Stimulated activated CD4-positive, alpha-beta T cell treated with anti-CD3 and anti-CD28 coated beads, Interleukin-1b, Interleukin-23, amount 100 ng/mL, for 24 hours (primary cell): Measurements from ENCODE around the gene ZGPAT.
A peak's percentile ranks its signal among the peaks of the same experiment; 100 is the strongest.

Experiments
- DNase-seq, 4 experiments: peaks; one replicate each; pipeline ENCODE4 v3.0.0-alpha.2; 2020; ENCODE audit warnings: low read depth in 4 of 4, low spot score in 1 of 4

The ZGPAT gene

GRCh38 chr20:63744158-63744557, 36.3 kb downstream of the ZGPAT start:
- DNase-seq: no peak

GRCh38 chr20:63744574-63745423, 37.0 kb downstream of the ZGPAT start:
- no peak for DNase-seq

DNA sequence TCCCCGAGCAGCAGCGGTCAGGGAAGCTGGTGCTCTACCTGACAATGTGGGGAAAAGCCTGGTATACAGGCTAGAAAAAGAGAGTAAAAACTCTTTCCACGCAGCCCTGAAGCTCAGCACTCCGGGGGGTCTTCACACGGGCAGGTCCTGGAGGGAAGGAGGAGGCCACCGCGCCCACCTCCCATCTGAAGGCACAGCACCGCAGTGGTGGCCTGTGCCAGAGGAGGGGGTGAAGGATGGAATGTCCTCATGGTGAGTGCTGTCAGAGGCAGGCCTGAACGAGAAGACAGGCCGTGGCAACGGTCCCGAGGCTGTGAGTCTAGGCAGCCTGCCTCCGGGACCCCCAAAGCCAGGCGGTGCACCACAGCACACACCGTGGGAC, 37.6 kb downstream of the ZGPAT start:
- no peak for DNase-seq

DNA sequence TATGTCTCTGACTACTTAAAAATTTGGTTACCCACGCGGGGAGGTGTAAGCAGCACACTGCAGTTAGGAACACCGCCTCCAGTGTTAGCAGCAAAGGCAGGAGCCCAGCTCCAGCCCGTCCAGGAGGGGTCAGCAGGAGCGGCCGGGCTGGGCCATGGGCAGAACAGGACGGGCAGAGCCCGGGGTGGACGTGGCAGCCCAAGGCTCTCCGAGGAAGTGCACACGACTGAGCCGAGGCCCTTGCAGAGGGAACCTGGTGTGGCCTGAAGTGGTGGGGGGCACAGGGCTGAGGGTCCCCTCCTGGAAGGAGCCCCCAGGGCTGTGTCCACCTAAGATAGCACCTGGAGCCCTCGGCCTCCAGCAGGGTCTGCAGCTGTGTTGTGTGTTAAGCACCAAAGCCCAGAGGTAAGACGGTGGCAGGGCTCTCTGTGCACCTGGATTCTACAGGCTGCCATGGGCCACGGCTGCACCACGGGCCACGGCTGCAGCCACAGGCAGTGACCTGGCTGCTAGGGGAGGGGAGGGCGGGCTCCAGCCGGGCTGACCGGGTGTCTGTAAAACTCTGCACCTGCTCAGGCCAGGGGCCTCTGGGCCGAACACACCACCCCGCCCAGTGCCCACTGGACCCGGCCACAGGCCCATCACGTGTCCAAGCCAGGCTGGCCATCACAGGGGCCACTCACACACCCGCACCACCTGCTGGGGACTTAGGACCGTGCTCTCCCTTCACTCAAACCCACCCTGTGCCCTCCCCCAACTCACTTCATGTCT, 38.3 kb downstream of the ZGPAT start:
- DNase-seq: no peak

DNA sequence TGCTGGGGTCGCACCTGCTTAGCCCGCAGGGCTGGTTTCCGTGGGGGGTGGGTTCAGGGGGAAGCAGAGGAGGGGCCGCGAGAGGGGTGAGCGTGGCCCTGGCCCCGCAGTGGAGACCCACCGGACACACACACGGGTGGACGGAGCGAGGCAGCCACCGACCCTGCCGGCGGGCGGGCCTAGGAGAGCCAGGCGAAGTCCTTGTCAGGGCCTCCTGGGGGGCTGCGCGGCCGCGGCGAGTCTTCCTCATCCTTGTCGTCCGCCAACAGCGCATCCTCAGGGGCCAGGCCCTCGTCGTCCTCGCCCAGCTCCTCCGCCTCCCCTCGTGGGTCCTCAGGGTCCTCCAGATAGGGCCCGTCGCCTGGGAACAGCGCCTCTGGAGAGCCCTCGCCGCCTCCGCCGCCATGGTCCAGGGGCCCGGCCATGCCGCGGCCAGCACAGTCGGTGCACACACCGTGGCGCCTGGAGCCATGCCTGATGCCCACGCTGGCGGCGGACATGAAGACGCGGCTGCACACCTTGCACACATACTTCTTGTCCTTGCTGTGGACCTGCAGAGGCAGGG, 39.0 kb downstream of the ZGPAT start:
- DNase-seq: no peak

- no peak for DNase-seq
Observed at GRCh38 chr20:63747622-63748069, 39.8 kb downstream of the ZGPAT start.

DNA sequence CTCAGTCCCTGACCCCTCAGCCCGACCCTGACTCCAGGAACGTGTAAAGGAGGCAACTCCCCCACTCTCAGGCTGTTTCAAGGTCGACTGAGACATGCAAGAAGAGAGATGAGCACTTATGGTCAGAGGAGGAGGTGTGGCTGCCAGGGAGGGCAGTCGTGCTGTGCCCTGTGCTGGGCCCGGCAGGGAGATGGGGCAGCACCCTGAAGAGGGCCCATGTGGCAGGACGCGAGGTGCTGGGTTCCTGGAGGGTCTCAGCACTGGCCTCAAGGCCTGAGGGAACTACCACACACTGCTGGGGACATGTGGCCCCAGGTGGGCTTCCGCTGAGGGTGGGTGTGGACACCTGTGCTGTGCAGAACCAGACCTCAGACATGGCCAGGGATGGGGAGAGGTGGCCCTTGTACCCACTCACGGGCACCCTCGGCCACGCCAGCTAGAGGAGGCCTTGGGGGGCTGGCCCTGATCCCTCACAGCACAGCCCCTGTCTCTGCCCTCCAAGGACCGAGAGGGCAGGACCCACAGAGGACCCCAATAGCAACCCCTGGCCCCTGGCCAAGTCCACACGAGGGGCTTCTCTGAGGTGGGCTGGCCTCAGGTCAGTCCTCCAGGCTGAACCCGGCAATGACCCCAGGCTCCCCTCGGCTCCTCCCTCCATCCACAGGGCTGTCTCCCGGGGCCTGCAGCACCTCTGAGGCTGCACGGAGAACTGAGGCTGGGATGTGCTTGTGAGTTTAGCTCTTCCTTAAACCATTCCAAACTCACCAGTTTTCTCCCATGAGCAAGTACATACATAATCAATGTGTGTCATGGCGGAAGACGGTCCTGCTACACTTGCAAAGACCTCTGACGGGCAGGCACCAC, 40.5 kb downstream of the ZGPAT start:
- no peak for DNase-seq

- DNase-seq: no peak
Observed at GRCh38 chr20:63748934-63749270, 41.1 kb downstream of the ZGPAT start.

GRCh38 chr20:63749597-63750508, 42.0 kb downstream of the ZGPAT start:
- no peak for DNase-seq

- peak in 1 of 4 experiments; percentile 31 for DNase-seq
Observed at GRCh38 chr20:63750807-63751470, 43.1 kb downstream of the ZGPAT start.

GRCh38 chr20:63751471-63752271, 43.8 kb downstream of the ZGPAT start:
- no peak for DNase-seq

DNA sequence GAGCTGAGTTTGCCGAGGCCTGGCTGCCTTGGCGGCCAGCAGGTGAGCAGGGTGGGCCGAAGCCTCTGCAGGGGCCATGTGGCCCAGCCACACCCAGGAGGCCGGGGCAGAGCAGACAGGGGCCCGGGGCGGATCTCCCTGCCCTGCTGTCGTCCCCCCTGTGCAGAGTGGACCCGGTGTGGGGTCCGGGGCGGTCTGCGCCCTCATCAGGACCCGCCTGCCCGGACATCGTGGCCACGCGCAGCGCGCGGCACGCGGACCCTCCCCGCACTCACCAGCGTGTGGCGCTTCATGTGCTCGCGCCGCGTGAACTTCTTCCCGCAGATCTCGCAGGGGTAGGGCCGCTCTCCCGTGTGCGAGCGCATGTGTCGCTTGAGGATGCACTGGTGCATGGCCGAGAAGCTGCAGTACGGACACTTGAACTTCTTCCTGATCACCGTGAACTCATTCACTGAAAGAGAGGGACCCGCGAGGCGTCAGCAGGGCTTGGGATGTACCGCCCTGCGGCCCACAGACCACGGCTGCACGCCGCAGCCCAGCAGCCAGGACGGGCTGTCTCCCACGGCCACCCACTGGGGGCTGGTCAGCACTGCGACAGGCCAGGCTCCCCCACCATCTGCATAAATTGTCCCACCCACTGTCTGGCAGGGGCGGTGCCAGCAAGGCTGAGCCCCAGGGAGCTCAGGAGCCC, 44.7 kb downstream of the ZGPAT start:
- no peak for DNase-seq

GRCh38 chr20:63753381-63753780, 45.5 kb downstream of the ZGPAT start:
- no peak for DNase-seq

DNA sequence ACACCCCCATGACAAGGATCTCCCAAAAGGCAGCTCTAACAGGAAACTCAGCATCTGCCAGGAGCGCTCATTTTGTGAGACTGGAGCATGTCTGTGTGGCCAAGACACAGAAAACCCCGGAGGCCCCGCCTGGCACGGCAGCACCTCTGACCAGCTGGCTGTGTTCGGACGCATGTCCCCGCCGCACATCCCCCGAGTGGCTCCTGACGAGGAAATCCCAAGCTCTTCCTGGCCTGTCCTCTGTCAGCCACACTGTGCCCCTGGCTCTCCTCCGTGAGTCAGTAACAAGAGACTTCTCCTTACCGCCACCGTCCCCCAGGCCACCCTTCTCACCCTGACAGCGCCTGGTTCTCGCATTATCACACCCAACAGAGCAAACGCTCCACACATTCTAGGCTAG, 46.2 kb downstream of the ZGPAT start:
- DNase-seq: no peak

GRCh38 chr20:63755933-63756647, 48.3 kb downstream of the ZGPAT start:
- DNase-seq: no peak

DNA sequence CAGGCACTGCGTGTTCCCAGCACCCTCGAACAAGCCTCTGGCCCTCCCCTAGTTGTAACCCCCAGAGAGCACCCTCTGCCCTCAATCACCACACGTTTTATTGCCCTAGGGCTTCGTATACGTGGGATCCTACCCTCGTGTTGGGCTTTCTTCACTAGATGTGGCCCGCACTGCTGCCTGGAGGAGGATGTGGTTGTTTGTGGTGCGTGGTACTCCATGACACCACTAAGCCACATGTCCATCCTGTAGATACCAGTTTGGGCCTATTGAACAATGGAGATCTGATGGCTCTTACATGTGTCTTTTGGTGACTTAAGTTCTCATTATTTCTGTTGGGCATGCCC, 48.8 kb downstream of the ZGPAT start:
- DNase-seq: no peak

- no peak for DNase-seq
Observed at GRCh38 chr20:63758152-63758551, 50.3 kb downstream of the ZGPAT start.
